NCI-H748 (cell line): Measurements from ENCODE around the gene TMX1.
A peak's percentile ranks its signal among the peaks of the same experiment; 100 is the strongest.
"Not testable (repeated sequence)": the region's sequence is repeated elsewhere in the genome, so short reads cannot be mapped to it uniquely, and the experiment has no call there.

Source experiments
- DNase-seq: peaks from one replicate; lab custom pipeline; 2025; ENCODE audit not compliant: unreplicated experiment; lab: John Stamatoyannopoulos, UW

Gene TMX1

GRCh38 chr14:51239813-51240803 is at the start of gene TMX1:
TMX1 (plus strand) TSS chr14:51240247; CDS start chr14:51240293, 46 bp downstream.
- peak; percentile 99 for DNase-seq

- no peak for DNase-seq
Measured at GRCh38 chr14:51201890-51202289, 38.2 kb upstream of the TMX1 start.

- no peak for DNase-seq
Measured at GRCh38 chr14:51202914-51203665, 37.0 kb upstream of the TMX1 start.

- no peak for DNase-seq
Measured at GRCh38 chr14:51203881-51204280, 36.2 kb upstream of the TMX1 start.

- no peak for DNase-seq
Measured at GRCh38 chr14:51205486-51205885, 34.6 kb upstream of the TMX1 start.

GRCh38 chr14:51206462-51206861 is 33.6 kb upstream of the TMX1 start:
- DNase-seq = no peak

GRCh38 chr14:51207621-51208020 is 32.4 kb upstream of the TMX1 start:
- DNase-seq = peak; percentile 77

- DNase-seq = peak; percentile 91
Measured at GRCh38 chr14:51208982-51209381, 31.1 kb upstream of the TMX1 start.

GRCh38 chr14:51209457-51209856 is 30.6 kb upstream of the TMX1 start:
- DNase-seq = peak; percentile 97

- peak; percentile 76 for DNase-seq
Measured at GRCh38 chr14:51210594-51210993, 29.5 kb upstream of the TMX1 start.

- peak; percentile 89 for DNase-seq
Measured at GRCh38 chr14:51211149-51211548, 28.9 kb upstream of the TMX1 start.

- DNase-seq = peak; percentile 18
Measured at GRCh38 chr14:51216602-51217001, 23.4 kb upstream of the TMX1 start.

GRCh38 chr14:51219473-51220448 is 20.3 kb upstream of the TMX1 start:
- peak; percentile 65 for DNase-seq

GRCh38 chr14:51223463-51223862 is 16.6 kb upstream of the TMX1 start:
- not testable (repeated sequence) for DNase-seq

- DNase-seq = no peak
Measured at GRCh38 chr14:51224551-51224950, 15.5 kb upstream of the TMX1 start.

GRCh38 chr14:51225751-51226150 is 14.3 kb upstream of the TMX1 start:
- DNase-seq = no peak

- DNase-seq = no peak
Measured at GRCh38 chr14:51228391-51228790, 11.7 kb upstream of the TMX1 start.

- no peak for DNase-seq
Measured at GRCh38 chr14:51228890-51229289, 11.2 kb upstream of the TMX1 start.

GRCh38 chr14:51236314-51236713 is 3.7 kb upstream of the TMX1 start:
- DNase-seq = no peak

- no peak for DNase-seq
Measured at GRCh38 chr14:51240804-51241380, 845 bp downstream of the TMX1 start.
